Amniotic stem cell (primary cell): Measurements from ENCODE around the gene DOCK7.
A peak's percentile ranks its signal among the peaks of the same experiment; 100 is the strongest.

Experiments
- DNase-seq: peaks from one replicate; lab custom pipeline; 2025; lab: John Stamatoyannopoulos, UW

Gene DOCK7

DNA sequence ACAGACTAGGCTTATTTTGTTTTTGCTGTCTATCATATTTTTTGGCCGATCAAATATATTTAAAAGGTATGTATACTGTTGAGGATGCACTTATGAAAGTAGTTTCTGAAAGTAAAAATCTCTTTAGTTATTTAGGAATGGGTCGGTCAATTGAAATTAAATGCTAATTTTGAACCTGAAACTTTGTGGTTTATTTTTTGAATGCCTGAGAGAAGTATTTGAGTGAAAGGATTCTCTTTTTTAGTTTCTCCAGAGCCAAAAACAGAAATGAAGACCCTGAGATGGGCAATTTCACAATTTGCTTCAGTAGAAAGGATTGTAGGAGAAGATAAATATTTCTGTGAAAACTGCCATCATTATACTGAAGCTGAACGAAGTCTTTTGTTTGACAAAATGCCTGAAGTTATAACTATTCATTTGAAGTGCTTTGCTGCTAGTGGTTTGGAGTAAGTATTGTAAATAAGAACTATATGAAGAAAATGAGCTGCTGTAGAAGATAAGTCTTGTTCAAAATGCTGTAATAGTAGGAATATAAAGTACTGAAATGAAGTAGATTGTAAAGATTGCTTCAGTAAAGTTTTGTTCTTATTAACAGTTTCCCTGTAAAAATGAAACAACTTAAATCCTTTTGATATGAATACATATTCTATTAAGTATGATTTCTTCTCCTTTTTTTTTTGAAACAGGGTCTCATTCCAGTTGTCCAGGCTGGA lies 239.8 kb downstream of the DOCK7 start:
- no peak for DNase-seq

DNA sequence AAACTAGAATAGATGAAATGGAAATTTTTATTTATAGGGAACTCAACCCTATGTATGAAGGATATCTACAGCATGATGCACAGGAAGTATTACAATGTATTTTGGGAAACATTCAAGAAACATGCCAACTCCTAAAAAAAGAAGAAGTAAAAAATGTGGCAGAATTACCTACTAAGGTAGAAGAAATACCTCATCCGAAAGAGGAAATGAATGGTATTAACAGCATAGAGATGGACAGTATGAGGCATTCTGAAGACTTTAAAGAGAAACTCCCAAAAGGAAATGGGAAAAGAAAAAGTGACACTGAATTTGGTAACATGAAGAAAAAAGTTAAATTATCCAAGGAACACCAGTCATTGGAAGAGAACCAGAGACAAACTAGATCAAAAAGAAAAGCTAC lies 243.5 kb downstream of the DOCK7 start:
- DNase-seq, result no peak

DNA sequence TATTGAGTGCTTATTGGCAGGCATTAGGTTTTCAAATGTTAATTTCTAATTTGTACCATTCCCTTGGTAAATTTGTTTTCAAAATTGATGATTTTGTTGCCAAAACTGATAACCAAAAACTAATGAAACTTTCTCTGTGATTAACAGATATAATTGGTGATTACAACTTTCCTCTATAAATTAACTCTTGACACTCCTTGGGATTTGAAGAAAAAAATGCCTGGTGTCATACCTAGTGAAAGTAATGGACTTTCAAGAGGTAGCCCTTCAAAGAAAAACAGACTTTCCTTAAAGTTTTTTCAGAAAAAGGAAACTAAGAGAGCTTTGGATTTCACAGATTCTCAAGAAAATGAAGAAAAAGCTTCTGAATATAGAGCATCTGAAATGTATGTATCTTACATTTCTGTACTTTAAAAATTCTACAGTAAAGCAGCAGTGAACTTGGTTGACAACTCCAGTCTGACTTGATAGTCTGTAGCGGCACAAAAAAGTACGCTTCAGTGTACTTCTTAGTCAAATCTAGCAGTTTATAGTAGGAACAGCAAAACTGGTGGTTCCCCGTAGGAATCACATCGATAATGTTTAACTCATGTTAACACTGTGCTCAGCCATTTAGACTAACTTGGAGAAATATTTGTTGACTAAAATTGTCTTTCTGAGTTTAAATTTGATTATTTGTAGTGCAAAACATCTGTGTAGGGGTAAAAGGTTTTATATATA lies 248.4 kb downstream of the DOCK7 start:
- no peak for DNase-seq

DNA sequence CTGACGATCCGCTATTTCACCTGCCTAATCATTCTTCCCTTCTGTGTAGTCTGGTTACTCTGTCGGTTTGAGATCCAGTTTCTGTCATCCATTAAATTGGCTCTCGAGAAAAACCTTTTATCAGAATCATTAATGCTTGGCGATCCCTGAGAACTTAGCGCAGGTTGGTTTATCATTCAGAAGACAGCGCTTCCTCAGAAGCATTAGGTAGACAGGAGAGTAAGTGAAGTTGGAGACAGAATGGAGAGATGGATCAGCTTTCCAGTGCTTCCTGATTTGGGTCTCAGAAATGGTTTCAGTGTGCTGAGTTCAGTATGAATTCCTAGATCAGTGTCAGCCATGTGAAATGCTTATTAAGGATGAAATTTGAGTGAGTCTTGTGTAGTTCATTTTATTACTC lies 250.0 kb downstream of the DOCK7 start:
- no peak for DNase-seq

DNA sequence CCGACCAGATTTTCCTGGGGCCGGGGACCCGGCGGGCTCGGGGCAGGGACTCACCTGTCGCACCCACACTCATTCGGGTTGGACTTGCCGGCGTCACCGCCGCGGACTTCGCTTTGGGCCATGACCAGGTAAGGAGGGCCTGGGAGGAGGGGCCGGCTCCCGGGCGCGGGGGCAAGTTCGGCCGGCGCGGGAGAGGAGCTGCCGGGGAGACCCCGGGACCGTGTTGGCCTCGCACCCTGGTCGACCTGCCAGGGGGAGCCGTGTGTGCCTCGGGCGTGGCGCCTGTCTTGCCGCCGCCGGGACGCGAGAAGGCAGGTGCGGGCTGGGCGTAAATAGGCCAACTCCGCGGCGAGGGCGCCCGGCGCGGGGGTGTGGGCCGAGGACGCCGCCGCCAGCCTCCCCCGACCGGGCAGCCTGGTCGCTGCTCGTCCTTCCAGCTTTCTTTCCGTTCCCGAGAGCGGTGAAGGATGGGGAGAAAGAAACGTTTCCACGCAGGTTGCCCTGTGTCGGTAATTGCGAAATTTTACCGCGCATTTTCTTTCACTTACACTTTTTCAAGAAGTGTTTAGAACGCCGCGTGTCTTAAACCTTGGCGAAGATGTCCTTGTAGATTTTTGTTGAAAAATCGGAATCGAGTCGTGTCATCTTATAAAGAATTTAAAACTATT lies 250.8 kb downstream of the DOCK7 start:
- no peak for DNase-seq

DNA sequence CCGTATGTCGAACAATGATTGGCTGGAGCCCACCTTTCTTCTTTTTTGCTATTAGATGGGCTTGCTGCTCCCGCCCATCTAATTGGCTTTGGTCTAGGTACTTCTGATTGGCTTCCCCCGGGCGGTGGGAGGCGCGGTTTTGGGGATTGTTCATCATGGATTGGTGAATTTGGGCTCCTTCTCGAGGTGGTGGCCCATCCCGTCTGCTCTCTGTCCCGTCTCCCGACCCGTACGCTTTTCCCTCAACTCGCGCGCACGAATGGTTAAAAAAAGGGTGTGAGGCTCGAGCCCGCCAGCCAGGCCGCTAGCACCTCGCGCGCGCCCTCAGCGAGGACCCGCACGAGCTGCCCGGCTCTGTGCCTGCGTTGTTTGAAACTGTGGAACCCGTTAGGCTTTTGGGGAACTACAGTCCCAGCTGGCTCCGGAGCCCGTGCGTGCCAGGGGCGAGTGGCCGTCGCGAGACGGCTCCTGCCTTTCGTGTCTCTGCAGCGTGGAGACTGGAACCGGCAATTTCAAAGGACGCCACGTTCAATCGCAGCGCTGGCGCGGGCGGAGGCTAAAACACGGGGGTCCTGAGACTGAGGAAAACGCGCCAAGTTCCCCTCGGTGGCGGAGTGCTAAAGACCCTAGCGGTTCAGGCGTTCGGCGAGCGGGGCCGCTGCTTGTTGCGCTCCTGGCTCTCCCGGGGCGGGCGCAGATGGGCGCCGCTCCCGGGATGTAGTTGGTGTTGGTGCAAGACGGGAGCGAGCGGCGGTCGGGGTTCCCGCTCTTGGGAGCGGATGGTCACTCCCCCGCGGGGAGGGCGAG lies 251.5 kb downstream of the DOCK7 start, which contains the start of gene USP1:
TSS of gene USP1 (plus strand) at position 584 of the 807 bp plus-strand sequence. CDS start 2,819 bp downstream, outside the sequence.
- DNase-seq, result peak; percentile 100

DNA sequence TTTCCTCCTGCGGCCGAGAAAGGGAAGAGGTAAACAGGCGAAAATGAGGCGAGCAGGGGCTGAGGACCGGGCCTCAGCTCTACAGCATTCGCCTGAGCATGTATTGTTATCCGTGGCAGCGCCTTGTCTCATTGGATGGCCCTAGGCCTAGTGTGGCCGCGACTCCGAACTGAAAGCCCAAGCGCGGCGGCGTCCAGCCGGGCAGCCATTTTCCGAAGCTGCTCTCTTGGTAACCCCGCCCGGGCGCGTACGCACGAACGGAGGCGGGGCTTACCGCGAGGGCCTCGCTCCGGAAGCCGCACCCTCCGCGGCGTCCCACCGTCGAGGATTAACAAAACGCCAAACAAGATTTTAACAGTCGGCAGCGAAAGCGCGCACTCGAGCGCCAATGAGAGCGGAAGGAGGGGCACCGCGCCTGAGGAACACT lies 252.1 kb downstream of the DOCK7 start:
- no peak for DNase-seq

DNA sequence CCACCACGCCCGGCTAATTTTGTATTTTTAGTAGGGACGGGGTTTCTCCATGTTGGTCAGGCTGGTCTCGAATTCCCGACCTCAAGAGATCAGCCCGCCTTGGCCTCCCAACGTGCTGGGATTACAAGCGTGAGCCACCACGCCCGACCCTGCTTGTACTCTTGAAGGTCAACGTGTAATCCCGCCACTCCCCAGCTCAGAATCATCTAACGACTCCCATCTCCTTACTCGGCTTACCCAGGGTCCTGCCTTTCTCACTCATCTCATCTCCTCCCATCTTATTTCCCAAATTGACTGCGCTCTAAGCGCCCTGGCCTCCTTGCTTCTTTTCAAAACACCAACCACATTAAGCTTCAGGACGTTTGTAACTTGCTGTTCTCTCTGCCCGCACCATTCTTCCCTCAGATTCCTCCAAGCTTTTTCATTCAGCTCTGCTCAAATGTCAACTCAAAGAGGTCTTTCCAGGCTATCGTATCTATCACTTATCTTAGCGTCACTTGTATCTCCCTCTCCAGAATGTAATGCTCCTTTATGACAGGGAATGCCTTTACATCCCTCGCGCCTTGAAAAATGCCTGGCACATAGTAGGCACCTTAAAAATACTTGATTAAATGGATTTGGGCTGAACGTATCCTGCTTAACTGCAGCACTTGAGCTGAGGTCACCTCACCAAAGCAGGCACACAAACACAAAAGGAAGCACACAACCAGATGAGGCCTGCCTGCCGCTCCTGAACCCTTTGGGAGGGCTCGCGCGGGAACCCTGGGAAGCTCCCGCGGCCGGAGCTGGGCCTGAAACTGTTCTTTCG lies 252.8 kb downstream of the DOCK7 start:
- DNase-seq, result no peak

DNA sequence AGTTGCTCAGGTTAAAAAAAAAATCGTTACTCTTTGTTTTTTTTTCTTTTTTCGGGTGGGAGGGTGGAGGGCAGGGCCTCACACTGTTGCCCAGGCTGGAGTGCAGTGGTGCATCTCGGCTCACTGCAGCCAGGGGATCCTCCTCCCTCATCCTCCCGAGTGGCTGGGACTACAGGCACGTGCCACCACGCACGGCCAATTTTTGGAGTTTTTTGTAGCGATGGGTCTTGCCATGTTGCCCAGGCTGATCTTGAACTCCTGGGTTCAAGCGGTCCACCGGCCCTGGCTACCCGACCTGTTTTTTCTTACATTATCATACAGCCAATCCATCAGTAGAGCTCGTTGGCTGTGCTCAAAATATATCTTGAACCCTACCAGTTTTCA lies 253.6 kb downstream of the DOCK7 start:
- DNase-seq, result no peak

DNA sequence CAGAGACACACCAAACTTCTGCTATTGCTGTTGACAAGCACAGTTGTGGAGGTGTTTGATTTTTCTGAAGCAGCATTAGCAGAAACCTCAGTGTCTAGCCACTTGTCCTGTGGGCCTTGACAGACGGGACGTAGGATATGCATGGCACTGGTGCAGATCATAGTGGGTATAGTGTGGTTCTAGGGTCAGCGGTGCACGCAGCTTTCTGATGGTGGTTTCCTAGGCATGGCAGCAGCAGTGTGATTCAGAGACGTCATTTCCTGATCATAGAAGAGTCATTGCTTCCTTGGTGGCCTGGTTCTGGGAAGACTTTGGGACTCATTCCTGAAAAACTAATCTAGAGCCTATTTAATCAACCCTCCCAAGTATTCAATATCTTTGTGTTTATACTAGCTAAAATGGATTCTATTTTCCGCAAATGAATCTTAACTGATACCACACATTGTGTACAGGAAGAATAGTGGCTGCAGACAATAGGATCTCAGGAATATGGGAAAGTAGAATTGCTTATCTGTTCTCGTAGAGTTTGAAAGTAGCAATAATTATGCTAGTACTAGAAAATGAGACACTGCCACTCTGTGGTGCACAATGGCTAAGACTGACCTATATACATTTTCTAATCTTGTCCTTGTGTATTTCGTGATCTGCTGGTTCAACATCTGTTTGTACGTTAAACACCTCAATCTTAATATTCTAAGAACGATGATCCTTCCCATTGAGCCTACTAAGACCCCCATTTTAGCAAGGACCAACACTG lies 254.1 kb downstream of the DOCK7 start:
- DNase-seq, result no peak

DNA sequence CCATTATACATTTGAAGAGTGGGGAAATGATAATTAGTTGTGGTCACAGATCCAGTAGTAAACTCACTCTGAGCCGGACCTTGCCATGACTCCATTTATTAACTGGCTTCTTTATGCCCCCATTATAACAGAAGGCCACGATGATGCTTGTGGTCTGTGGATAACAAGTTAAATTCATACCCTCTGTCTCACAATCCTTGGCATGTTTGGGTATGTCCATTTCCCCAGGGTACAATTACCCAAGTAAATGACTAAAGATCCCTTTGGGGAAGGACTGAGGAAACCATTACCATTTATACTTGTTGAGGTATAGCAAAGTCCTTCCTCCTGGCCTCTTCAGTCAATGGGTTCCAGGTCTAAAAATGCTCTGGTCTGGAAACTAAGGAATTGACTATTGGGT lies 258.6 kb downstream of the DOCK7 start:
- DNase-seq, result no peak

DNA sequence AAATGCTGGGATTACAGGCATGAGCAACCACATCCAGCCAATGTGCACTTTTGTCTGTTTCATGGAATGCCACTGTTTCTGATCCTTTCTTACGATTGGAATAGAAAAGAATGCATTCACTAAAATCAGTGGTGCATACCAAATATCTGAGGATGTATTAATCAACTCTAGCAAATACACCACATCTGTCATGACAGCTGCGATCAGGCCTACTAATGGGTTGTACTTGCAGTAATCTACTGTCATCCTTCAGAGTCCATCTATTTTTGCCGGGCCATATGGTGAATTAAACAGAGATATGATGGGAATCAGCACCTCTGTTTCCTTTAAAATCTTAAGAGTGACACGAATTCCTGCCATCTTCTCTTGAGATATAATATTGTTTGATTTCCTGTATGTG lies 259.8 kb downstream of the DOCK7 start:
- DNase-seq, result no peak

DNA sequence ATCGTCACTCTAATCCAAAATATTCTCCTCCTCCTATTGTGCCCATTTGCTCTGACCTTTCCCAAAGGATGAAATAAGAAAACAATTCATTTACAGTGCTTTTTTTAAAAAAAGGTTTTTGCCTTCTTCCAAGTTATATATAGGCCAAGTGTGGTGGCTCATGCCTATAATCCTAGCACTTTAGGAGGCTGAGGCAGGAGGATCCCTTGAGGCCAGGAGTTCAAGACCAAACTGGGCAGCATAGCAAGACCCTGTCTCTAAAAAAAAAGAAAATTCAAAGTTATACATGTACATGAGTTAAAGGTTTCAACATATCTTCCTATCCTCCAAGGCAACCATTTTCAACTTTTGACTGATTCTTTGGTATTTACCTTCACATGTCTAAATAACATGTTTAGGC lies 261.4 kb downstream of the DOCK7 start:
- DNase-seq, result no peak

DNA sequence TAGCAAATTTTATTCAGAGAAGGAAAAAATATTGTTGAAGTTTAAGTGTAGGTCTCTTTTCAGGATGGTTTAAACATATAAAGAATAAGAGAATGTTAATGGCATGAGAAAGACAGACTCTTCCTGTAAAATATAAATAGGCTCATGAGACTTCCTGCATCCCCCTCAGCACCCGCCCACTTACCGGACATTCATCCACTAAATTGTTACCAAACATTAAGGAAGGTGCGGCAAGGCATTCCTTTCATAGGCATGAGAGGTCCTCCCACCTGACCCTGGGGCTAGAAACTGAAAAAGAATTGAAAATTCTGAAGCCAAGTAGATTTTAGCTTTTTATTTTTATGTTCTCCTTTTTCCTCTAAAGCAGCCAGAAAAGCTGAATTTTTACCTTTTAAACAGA lies 261.9 kb downstream of the DOCK7 start:
- DNase-seq, result no peak

DNA sequence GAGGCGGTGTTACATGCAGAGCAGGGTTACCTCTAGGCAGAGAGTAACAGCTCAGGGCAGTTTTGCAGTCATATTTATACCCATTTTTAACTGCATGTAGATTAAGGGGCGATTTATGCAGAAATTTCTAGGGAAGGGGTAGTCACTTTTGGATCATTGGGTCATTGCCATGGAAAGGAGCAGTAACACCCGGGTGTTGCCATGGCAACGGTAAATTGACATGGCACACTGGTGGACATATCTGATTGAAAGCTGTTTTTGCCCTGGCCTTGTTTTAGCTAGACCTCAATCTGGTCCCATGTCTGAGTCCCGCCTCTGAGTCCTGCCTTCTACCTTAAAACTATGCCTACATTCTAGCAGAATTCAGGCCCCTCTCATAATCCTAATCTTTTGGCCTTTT lies 263.1 kb downstream of the DOCK7 start:
- no peak for DNase-seq

DNA sequence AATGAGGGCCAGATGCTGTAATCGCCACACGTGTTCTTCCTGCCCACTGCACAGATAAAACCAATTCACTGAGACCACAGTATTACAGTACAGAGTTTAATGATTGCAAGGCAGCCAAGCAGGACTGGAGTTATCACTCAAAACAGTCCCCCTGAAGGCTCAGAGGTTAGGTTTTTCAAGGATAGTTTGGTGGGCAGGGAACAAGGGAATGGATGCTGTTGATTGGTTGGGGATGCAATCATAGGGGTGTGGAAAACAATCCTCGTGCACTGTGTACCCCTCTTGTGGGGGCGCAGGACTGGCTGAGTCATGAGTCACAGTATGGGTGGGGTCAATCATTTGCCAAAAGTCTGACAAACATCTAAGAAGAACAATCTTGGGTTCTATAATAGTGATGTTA lies 263.8 kb downstream of the DOCK7 start:
- no peak for DNase-seq

DNA sequence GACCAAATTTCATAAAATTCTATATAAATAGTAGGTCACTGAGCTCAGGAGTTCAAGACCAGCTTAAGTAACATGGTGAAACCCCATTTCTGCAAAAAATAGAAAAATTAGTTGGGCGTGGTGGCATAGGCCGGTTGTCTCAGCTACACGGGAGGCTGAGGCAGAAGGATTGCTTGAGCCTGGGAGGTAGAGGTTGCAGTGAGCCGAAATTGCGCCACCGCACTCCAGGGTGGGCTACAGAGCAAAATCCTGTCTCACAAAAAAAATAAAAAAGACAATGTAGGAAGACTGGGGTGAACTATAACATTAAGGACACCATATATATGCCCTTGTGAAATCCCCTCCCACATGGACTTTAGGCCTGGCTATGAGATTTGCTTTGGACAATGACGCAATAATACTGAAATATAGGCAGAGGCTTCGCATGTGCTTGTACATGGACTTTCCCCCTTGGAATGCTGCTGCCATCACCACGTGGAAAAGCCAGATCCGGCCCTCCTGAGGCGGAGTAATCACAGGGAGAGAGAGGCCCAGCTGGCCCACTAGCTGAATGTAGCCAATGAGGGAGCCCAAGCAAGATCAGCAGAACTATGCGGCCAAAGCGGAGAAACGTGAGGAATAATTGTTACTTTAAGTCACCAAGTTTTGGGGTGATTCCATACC lies 264.5 kb downstream of the DOCK7 start:
- no peak for DNase-seq

DNA sequence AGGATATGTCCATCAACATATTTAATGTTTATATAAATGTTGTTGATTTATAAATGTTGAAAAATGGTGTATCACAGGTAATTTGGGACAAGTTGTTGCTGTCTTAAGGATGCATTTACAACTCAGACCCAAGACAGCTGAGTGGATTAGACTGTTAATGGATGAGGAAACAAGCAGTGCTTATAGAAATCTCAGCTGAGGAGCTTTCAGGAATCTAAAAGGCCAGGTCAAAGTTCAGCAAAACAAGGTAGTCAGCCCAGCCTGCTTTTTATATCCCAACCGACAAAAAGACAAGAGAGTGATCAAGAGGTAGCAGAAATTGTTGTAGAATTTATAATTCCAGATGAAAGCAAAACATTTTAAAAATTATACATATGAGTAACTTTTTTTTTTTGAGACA lies 268.0 kb downstream of the DOCK7 start:
- no peak for DNase-seq

DNA sequence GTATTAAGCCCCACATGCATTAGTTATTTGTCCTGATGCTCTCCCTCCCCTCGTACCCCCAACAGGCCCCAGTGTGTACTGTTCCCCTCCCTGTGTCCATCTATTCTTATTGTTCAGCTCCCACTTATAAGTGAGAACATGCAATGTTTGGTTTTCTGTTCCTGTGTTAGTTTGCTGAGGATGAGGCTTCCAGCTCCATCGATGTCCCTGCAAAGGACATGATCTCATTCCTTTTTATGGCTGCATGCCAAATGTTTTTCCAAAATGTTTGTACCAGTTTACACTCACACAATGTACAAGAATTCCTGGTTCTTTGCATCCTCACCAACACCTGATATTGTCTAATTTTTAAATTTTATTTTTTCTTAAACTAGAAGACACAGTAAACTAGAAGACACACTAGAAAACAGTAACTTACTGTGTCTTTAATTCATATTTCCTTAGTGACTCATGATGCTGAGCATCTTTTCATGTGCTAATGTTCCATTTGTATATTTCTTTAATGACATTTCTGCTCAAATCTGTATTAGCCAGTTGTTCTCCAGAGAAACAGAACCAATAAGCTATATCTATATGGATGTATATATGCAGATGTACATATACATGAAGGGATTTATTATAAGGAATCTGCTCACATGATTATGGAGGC lies 270.7 kb downstream of the DOCK7 start:
- no peak for DNase-seq

DNA sequence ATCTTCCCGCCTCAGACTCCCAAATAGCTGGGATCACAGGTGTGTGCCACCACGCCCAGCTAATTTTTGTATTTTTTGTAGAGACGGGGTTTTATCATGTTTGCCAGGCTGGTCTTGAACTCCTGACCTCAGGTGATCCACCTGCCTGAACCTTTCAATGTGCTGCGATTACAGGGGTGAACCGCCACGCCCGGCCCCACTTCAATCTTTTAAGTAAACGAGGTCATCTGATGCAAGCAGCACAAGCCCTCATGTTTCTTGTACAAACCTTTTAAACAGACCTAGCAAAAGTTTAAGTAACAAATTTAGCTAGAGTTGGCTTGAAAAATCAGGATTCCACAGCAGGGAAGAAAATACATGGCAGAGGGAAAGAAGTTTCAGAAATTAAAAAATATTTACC lies 272.5 kb downstream of the DOCK7 start:
- no peak for DNase-seq
